ENCODE data around the gene RNF225. TPM values are rescaled to one million over a fixed set of nuclear protein-coding genes. Genes with fewer than 3 reads are reported as not detected.

RNF225 gene
- total RNA-seq, 1 experiment from 2014 or later, result 1.8 TPM

GRCh38 chr19:58362272-58362994, 33.0 kb upstream of the RNF225 start, which contains the start of gene ZNF497 (continued):
- 0 out of 2 replicates have a peak, but pooled peaks have one; percentile 52 for TF ChIP-seq ZBTB21 (CRISPR knock-in tag; IDR thresholded peaks at IDR 0.05; ENCODE audit: borderline replicate concordance)
- peak; percentile 71; the same call in 1 of the 2 replicates for TF ChIP-seq GABPB1 (CRISPR knock-in tag; IDR thresholded peaks at IDR 0.05)
- TF ChIP-seq, protein P1, sequence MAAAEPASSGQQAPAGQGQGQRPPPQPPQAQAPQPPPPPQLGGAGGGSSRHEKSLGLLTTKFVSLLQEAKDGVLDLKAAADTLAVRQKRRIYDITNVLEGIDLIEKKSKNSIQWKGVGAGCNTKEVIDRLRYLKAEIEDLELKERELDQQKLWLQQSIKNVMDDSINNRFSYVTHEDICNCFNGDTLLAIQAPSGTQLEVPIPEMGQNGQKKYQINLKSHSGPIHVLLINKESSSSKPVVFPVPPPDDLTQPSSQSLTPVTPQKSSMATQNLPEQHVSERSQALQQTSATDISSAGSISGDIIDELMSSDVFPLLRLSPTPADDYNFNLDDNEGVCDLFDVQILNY (CRISPR knock-in tag; IDR thresholded peaks at IDR 0.05), result peak; percentile 52; the same call in 1 of the 2 replicates
- no peak for TF ChIP-seq GTF2I (CRISPR knock-in tag; conservative IDR thresholded peaks at IDR 0.05)
- no peak for TF ChIP-seq ZNF532 (CRISPR knock-in tag; IDR thresholded peaks at IDR 0.05; ENCODE audit: borderline replicate concordance)
- no peak for TF ChIP-seq RORB (CRISPR knock-in tag; IDR thresholded peaks at IDR 0.05)
- TF ChIP-seq JUN (CRISPR knock-in tag; IDR thresholded peaks at IDR 0.05), result no peak
- TF ChIP-seq, protein P2, sequence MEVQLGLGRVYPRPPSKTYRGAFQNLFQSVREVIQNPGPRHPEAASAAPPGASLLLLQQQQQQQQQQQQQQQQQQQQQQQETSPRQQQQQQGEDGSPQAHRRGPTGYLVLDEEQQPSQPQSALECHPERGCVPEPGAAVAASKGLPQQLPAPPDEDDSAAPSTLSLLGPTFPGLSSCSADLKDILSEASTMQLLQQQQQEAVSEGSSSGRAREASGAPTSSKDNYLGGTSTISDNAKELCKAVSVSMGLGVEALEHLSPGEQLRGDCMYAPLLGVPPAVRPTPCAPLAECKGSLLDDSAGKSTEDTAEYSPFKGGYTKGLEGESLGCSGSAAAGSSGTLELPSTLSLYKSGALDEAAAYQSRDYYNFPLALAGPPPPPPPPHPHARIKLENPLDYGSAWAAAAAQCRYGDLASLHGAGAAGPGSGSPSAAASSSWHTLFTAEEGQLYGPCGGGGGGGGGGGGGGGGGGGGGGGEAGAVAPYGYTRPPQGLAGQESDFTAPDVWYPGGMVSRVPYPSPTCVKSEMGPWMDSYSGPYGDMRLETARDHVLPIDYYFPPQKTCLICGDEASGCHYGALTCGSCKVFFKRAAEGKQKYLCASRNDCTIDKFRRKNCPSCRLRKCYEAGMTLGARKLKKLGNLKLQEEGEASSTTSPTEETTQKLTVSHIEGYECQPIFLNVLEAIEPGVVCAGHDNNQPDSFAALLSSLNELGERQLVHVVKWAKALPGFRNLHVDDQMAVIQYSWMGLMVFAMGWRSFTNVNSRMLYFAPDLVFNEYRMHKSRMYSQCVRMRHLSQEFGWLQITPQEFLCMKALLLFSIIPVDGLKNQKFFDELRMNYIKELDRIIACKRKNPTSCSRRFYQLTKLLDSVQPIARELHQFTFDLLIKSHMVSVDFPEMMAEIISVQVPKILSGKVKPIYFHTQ (CRISPR knock-in tag; IDR thresholded peaks at IDR 0.05), result no peak
- no peak for TF ChIP-seq CTCF (IDR thresholded peaks at IDR 0.05)
- no peak for TF ChIP-seq SOX15 (CRISPR knock-in tag; IDR thresholded peaks at IDR 0.05)
- TF ChIP-seq, protein P3, sequence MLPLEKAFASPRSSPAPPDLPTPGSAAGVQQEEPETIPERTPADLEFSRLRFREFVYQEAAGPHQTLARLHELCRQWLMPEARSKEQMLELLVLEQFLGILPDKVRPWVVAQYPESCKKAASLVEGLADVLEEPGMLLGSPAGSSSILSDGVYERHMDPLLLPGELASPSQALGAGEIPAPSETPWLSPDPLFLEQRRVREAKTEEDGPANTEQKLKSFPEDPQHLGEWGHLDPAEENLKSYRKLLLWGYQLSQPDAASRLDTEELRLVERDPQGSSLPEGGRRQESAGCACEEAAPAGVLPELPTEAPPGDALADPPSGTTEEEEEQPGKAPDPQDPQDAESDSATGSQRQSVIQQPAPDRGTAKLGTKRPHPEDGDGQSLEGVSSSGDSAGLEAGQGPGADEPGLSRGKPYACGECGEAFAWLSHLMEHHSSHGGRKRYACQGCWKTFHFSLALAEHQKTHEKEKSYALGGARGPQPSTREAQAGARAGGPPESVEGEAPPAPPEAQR (CRISPR knock-in tag; IDR thresholded peaks at IDR 0.05), result no peak
- TF ChIP-seq IRF2 (CRISPR knock-in tag; IDR thresholded peaks at IDR 0.05; ENCODE audit: borderline replicate concordance, low read depth), result no peak
- no peak for TF ChIP-seq RELA (CRISPR knock-in tag; IDR thresholded peaks at IDR 0.05; ENCODE audit: borderline replicate concordance)
- peak; percentile 32 for TF ChIP-seq ETV6 (CRISPR knock-in tag; IDR thresholded peaks at IDR 0.05)
- TF ChIP-seq FOXK1 (CRISPR knock-in tag; IDR thresholded peaks at IDR 0.05), result peak; percentile 16
- TF ChIP-seq ZNF671 (CRISPR knock-in tag; IDR thresholded peaks at IDR 0.05), result no peak
- TF ChIP-seq, protein P4, sequence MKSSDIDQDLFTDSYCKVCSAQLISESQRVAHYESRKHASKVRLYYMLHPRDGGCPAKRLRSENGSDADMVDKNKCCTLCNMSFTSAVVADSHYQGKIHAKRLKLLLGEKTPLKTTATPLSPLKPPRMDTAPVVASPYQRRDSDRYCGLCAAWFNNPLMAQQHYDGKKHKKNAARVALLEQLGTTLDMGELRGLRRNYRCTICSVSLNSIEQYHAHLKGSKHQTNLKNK (CRISPR knock-in tag; IDR thresholded peaks at IDR 0.05), result no peak
- TF ChIP-seq, protein P5, sequence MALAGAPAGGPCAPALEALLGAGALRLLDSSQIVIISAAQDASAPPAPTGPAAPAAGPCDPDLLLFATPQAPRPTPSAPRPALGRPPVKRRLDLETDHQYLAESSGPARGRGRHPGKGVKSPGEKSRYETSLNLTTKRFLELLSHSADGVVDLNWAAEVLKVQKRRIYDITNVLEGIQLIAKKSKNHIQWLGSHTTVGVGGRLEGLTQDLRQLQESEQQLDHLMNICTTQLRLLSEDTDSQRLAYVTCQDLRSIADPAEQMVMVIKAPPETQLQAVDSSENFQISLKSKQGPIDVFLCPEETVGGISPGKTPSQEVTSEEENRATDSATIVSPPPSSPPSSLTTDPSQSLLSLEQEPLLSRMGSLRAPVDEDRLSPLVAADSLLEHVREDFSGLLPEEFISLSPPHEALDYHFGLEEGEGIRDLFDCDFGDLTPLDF (CRISPR knock-in tag; IDR thresholded peaks at IDR 0.05), result no peak; the same call in 1 of the 2 replicates
- TF ChIP-seq CBFB (CRISPR knock-in tag; IDR thresholded peaks at IDR 0.05; ENCODE audit: low read depth), result peak; percentile 24; the same call in 1 of the 2 replicates
